Stimulated activated CD8-positive, alpha-beta memory T cell treated with anti-CD3 and anti-CD28 coated beads, Interleukin-4, amount 100 ng/mL, for 24 hours (primary cell): ENCODE measurements around the gene CTSA.
"Not testable (repeated sequence)": the region's sequence is repeated elsewhere in the genome, so short reads cannot be mapped to it uniquely, and the experiment has no call there.

Experiments used
- DNase-seq: peaks from one replicate; pipeline ENCODE4 v3.0.0-alpha.2; 2020; ENCODE audit warnings: low read depth

CTSA gene

DNA sequence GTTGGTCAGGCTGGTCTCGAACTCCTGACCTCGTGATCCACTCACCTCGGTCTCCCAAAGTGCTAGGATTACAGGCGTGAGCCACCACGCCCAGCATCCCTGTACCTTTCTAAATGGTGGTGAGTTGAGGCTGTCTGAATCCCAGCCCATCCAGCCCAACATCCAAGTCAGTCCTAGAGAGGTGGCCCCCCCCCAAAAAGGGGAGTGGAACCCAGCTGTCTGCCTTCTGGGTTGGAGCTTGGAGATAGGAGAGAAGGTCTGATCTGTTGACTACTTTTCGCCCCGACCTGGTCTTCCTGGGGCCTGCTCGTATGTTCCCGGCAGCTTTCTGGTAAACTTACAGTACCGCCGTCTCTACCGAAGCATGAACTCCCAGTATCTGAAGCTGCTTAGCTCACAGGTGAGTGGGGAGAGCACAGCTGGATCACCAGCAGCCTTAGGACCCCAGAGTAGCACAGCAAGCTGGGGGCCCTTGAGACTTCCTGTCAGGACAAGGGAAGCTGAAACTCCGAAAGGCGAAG, 5.6 kb downstream of the CTSA start:
- no peak for DNase-seq

DNA sequence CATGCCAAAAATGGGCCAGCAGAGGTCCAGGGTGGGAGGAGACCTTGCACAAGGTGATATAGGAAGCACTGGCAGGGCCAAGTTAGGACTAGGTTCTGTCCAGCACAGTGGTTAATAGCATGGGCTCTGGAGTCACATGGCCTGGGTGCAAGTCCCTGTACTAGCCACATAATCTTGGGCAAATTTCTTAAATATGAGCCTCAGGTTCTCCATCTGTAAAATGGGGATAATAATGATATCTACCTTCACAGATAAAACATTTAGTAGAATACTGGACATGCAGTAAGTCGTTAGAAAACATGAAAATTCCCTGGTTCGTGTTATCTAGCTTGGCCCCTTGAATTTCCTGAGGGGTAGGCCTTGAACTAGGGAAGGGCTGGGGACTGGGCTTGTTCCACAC, 6.2 kb downstream of the CTSA start:
- DNase-seq: no peak

DNA sequence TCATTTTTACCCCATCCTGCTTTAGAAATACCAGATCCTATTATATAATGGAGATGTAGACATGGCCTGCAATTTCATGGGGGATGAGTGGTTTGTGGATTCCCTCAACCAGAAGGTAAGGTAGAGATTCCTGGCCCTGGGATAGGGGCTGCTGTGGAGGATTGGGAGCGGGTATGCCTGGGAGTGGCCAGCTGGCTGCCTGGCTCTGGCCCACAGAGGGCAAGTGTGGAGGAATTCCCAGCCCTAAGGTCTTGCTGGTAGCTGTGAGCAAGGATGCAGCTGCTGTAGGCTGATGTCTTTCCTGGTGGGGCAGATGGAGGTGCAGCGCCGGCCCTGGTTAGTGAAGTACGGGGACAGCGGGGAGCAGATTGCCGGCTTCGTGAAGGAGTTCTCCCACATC, 6.6 kb downstream of the CTSA start:
- DNase-seq: no peak

DNA sequence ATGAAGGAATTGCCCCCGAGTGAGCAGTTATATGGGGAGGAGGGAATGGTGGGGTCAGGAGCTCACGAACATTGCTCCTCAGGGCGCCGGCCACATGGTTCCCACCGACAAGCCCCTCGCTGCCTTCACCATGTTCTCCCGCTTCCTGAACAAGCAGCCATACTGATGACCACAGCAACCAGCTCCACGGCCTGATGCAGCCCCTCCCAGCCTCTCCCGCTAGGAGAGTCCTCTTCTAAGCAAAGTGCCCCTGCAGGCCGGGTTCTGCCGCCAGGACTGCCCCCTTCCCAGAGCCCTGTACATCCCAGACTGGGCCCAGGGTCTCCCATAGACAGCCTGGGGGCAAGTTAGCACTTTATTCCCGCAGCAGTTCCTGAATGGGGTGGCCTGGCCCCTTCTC, 7.2 kb downstream of the CTSA start:
- DNase-seq: no peak

DNA sequence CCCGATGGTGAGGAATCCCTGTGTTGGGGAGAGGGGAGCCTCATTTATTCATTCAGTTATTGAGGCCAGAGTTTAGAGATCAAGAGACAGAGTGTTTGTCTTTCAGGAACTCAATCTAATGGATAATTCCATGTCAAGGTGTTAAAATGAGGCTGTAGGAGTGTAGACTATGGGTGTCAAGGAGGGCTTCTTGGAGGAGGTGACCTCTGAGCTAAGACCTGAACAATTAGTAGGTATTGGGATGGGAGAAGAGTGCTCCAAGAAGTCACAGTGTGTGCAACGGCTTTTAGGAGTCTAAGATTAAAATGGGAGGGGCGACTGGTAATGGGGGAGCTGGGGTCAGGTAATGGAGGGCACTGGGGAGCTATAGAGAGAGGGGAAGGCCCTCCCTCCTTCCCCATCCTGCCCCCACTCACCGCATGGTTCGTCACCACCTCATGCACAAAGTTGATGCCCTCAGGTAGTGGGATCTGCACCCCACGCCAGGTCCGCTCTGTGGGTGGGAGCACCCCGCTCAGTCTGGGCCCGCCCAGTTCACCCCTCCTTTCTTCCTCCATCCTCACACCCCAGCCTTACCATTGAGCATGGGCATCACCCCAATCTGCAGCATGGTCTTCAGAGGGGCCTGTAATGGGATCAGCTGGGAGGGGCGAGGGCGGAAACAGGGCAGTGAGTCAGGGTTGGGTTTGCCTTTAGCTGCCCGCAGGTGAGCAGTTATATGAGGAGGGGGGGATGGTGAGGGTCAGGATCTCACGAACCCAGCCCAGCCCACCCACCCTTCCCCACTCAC, 8.1 kb downstream of the CTSA start:
- no peak for DNase-seq

DNA sequence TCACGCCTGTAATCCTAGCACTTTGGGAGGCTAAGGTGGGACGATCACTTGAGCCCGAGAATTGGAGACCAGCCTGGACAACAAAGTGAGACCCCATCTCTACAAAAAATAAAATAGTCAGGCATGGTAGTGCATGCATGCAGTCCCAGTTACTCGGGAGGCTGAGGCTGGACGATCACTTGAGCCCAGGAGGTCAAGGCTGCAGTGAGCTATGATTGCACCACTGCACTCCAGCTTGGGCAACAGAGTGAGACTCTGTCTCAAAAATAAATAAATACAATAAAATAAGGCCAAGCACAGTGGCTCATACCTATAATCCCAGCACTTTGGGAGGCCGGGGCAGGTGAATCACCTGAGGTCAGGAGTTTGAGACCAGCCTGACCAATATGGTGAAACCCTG, 10.2 kb downstream of the CTSA start:
- not testable (repeated sequence) for DNase-seq

DNA sequence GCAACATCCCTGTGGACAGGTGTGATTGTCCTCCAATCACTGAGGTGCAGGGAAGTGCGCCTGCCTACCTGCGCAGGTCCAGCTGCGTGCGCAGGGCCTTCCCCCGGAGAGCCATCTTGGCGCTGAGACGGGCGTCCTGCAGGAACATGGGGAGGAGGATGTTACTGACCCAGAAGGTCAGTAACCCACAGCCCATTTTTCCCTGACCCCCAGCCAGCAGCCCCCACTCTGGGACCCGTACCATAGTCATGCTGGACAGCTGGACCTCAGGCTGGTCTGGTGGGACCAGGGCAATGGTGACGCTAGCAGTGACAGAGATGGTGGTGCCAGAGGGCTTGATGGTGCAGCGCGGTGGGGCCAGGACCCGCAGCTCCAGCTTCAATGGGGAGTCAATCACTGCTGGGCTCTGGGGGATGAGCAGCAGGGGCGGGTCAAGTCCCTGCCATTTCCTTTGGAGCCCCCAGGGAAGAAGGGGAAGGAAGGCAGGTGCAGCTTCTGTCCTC, 11.1 kb downstream of the CTSA start:
- no peak for DNase-seq

DNA sequence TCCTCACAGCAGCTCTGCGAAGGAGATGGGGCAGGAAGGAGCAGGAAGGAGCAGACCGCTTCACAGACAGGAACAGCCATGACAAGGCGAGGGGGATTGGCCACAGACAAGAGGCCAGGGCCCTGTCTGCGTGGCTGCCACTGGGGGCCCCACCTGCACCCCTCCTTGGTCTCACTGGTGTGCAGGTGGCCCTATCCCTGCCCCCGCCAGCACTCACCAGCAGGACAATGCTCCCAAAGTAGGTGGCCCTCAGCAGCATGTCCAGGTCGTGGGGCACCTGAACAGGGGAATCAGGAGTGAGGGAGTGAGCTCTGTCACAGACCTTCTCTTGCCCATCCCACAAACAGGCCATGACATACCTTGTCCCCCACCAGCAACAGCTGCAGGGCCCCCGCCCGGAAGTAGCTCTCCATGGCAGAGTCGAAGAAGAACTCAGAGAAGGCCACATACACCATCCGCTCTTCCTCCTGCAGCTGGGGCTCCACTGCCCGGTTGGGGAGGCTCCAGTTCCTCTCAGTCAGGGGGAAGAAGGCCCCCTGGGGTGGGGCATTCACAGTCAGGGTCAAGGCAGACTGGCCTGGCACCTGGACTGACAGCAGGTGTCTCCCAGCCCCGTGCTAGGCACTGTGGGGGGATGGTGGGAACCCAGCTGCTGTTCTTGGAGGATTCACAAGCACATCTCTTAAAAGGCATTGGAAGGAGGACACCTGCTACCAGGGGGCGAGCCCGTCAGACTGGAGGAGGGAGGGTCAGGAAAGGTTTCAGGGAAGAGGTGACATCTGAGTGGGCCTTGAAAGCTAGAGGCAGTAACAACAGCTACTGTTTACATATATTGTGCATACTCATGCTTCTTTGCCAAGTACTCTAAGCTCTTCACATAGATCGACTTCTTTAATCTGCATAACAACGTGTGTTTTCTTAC, 13.7 kb downstream of the CTSA start:
- DNase-seq: no peak

DNA sequence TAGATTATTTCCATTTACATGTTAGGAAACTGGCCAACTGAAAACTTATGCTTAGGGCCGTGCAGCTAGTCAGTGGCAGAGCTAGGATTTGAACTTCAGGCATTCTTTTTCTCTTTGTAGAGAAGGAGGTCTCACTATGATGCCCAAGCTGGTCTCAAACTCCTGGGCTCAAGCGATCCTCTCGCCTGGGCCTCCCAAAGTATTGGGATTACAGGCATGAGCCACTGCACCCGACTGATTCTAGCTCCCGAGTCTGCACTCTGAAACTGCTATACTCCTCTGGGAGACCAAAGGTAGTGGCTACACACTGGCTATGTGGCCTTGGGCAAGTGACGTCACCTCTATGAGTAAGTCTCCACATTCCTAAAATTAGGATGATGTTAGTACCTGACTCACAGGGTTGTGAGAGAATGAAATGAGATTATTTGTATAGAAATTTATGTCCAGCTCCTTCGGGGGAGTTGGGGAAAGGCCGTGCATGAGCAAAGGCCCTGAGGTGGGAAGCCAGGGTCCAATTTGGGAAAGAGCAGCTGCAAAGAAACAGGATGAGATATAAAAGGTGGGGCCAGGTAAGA, 14.5 kb downstream of the CTSA start:
- DNase-seq: no peak

DNA sequence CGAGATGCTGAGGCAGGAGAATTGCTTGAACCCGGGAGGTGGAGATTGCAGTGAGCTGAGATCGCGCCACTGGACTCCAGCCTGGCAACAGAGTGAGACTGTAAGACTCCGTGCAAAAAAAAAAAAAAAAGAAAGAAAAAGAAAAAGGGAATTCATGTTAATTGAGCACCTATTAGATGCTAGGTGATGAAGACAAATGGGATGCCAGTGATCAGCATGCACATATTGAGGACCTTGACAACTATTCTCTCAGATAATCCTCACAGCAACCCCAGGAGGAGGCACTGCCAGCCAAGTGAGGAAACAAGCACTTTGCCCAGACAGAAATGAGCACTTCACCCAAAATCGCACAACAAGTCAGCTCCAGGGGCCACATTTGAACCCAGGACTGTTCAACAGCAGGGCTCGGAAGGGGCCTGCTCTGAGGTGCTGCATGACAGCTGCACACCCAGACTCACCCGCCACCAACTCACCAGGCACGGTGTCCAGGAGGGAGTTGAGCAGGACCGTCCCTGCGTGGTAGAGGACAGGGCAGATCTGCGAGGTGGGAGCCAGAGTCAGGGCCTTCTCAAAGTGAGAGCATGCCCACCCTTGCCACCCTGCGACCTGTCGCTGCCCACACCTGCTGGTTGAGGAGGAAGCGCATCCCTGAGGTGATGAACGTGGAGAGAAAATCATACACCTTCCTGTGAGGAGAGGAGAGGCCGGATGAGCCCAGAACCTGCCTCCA, 16.2 kb downstream of the CTSA start:
- DNase-seq: no peak

DNA sequence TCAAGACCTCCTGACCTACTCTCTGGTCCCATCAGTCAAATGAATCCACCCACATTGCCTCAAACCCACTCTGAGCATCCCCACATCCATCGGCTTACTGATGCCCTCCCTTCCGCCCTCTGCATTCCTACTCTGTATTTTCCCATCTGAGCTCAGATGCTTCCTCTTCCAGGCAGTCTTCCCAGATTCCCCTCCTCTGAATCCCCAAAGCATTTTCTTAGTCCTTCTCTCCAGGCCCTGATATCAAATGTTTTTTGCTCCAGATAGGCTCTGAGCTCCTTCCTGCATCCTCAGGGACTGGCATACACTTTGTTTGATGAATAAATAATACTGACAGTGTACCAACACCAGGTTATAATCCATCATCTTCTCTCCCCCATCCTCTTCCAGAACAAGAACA, 16.9 kb downstream of the CTSA start:
- DNase-seq: no peak

DNA sequence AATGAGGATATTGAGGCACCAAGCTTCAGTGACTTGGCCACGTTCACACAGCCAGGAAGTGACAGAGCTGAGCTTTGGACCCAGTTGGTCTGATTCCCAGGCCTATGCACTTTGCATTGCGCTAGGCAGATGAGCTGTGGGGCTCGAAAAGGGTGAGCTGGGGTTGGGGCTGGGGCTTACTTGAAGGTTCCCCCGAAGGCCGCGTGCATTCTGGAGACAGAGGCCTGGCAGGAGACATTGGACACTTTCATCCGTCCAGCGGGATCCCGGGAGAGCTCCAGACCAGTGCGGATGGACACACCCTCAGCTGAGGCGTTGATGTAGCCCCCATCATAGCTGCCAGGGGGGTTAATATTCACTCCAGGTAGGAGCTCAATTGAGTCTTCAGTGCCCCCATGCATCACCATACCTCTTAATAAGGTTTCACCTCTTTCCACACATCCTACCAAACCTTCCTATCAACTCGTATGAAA, 18.2 kb downstream of the CTSA start:
- no peak for DNase-seq

DNA sequence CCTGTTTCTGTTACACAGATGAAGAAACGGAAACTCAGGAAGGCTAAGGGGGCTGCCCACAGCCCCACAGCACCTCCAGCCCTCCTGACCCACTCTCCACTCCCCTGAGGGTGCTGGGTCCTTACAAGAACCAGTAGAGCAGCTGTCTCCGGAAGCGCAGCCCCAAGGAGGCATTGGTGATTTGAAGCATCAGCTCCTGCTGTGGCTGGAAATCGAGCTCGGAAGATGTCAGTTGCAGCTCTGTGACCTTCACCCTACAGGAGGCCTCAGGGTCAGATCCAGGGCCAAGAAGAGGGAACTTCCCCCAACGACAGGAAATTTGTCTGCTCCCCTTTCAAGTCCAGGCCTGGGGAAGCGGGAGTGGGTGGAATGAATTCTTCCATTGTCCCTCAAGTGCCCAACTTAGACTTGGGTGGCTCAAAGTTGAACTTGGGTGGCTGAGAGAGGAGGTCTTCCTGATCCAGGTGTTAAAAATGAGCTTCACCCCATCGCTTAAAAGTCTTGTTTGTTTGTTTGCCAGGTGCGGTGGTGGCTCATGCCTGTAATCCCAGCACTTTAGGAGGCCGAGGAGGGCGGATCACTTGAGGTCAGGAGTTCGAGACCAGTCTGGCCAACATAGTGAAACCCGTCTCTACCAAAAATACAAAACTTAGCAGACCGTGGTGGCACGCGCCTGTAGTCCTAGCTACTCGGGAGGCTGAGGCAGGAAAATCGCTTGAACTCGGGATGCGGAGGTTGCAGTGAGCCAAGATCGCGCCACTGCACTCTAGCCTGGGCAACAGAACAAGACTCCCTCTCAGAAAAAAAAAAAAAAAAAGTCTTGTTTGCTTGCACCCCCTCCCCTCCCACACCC, 18.9 kb downstream of the CTSA start:
- DNase-seq: no peak

DNA sequence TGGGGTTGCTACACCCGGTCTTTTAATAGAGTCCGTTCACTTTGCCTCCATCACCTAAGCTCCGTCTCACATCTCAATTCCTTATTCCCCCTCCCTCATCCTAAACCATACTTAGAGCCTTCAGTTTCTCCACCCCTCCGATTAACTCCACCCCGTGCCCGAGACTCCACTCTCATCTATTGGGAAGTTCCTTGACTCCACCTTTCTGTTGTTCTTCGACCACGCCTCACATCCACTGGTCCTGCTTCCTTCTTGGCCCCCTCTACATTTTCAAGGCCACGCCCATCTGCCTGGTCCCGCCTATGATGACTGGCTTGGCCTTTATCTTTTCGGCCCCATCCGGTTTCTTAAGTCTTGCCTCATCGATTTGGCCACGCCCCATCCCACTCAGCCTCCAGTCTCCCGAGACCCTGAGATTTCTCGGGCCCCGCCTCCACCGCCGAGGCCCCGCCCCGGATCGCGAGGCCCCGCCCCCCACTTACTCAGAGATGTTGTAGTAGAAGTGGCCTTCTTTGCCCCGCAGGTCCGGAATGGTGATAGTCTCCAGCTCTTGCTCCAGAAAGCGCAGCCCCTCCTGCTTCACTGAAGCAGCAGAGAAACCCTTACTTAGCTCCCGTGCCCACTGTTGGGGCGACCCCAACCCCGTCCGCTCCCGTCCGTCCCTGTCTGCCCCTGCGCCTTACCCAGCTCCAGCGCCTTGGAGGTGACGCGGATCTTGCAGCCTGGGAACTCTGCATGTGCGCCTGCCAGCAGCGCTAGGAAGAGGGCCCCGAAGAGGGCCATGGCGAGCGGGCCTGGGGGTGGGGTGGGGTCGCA, 19.7 kb downstream of the CTSA start:
- peak; percentile 93 for DNase-seq

DNA sequence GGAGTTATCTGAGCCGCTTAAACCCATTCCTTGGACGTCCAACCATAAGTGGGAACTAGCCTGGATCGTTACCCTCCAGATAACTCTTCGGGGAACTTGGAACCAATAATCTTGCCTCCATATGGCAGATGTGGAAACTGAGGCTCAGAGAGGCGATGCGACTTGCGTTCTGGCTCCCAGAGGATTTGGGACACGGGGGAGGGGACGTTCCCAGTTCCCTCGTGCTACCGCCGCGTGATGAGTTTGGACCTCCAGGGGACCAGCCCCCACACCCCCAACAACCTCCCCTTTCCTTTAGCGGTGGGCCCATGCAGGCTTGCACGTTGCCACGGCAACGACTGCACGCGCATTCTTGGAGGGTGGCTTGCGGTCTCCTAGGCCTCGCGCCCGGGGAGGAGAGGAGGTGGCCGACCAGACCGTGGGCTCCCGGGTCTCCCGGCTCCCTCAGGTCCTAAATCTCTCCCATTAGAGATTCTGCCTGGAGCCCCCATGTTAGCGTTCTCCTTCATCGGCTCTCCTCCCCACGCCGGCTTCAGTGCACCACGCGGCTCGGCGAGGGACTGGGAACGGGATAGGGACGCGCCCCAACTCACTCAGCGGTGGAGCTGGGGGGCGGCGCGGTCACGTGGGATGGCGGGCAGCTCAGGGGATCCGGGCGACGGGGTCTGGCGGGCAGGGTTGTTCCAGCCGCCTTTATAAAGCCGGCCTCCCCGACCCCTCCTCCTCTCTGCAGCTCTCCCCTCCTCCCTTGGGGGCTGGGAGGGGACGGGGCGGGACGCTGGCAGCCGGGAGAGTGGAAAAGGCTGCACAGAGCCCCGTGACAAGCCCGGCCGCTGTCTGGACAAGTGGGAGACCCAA, 20.6 kb downstream of the CTSA start, which contains the start of gene PLTP:
TSS of gene PLTP (minus strand) at position 670 of the 858 bp plus-strand sequence. CDS start 703 bp downstream, outside the sequence.
- DNase-seq: no peak

DNA sequence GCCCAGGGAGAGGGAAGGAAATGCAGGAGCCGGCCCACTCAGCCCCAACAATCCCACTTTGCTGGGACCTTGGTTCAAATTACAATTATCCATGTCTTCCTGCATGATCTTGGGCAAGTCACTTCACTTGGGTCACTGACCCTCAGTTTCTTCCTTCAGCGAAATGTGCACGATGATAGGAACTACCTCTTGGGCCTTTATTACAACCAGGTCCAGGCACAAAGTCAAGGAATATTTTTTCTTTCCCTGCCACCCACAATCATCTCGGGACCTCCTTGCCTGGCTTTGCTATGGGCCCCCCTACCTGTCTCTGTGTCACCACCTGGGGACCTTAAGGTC, 21.2 kb downstream of the CTSA start:
- no peak for DNase-seq

DNA sequence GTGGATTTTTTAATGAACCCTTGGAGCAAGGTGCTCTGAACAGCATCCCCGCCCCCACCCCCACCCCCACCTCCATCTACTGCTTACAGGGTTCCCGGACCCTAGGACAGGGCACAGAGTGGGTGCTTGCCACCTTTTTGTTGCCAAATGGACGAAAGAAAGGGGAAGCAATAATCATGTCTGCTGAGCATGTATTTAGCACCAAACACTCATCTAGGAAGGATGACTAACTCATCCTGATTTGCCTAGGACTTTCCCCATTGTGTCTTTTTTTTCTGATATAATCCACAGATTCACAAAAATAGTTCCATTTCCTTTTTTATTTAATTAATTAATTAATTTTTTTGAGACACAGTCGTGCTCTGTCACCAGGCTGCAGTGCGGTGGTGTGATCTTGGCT, 22.0 kb downstream of the CTSA start:
- no peak for DNase-seq

DNA sequence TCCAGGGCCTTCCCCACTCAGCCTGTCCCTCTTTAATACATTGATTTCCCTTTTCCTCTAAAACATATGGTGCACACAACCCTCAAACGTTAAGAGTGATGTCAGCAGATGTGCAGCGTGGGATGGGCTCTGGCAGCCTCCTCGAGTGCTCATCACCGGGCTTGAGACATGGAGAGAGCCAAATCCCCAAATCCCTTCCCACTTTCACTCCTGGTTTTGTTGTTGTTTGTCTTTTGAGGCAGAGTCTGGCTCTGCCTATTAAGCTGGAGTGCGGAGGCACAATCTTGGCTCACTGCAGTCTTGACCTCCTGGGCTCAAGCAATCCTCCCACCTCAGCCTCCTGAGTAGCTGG, 26.6 kb downstream of the CTSA start:
- no peak for DNase-seq

DNA sequence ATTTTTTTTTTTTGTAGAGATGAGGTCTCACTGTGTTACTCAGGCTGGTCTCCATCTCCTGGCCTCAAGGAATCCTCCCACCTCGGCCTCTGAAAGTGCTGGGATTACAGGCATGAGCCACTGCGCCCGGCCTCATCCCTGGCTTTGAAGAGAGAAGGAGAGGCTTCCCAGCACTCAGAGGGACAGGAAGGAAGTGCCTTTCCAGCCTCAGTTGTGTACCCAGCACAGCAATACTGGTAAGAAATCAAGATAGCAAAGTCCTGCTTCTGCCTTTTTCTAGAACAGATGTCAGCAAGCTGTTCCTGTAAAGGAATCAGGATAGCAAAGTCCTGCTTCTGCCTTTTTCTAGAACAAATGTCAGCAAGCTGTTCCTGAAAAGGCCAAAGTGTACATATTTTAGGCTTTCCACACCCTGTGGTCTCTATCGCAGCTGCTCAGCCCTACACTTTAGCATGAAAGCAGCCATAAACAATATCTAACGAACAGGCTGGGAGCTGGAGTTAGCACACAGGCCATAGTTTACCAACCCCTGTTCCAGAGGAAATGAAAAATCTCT, 27.1 kb downstream of the CTSA start:
- no peak for DNase-seq
